ENCODE results near the gene SLC22A17. TPM values are rescaled to one million over a fixed set of nuclear protein-coding genes. Genes with fewer than 3 reads are reported as not detected.

The SLC22A17 gene
- total RNA-seq, 1 donor from 2014 or later: 49.0 TPM

DNA sequence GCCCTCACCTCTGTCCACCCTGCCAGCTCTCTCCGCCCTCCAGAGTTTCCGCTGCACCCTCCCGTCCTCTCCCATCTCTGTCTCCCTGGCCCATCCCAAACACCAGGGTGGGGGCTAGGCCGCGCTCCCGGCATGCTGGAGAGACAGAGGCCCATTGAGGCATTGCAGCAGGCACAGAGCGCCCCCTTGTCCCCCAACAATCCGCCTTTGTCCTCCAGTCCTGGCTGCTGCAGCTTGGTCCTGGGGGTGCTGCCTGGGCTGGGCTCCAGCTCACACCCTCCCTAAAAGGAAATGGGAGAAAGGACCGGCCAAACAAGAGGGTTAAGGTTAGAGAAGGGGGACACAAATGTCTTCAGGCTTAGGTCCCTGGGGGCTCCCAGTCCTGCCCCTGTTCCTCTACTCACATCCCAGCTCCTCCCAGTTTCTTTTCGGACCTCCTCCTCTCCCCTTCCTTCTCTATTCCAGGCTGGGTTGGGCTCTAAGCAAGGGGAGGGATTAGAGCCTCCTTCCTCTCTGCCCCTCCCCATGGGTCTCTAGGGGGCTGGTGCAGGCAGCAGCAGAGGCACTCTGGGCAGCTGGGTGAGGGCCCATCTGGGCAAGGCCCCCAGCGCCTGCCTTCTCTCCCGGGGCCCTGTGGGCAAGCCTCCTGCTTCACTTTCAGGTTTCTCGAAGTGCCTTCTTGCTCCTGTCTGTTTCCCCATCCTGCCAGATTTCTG is 24.0 kb upstream of the SLC22A17 start, which contains the start of gene CMTM5:
Gene CMTM5 (plus strand): TSS at position 565 of the 716 bp plus-strand sequence. CDS start 206 bp downstream, outside the sequence.
- no peaks in the 10 kb centered on the region for H3K36me3 Mint-ChIP-seq
- H3K27me3 Mint-ChIP-seq (ENCODE audit: low read depth): peaks cover 26% of the 10 kb centered on the region
- H3K4me3 Mint-ChIP-seq: no peak within 1 kb of the TSS
- no peak within 1 kb of the TSS for H3K27ac Mint-ChIP-seq
- no peaks in the 10 kb centered on the region for H3K9me3 Mint-ChIP-seq
- TF ChIP-seq CTCF (IDR thresholded peaks at IDR 0.05; ENCODE audit: unreplicated experiment): no peak
- DNase-seq (ENCODE audit: low spot score in 2 of 2, unreplicated experiment in 2 of 2): no peak
- no peaks in the 10 kb centered on the region for H3K4me1 Mint-ChIP-seq

DNA sequence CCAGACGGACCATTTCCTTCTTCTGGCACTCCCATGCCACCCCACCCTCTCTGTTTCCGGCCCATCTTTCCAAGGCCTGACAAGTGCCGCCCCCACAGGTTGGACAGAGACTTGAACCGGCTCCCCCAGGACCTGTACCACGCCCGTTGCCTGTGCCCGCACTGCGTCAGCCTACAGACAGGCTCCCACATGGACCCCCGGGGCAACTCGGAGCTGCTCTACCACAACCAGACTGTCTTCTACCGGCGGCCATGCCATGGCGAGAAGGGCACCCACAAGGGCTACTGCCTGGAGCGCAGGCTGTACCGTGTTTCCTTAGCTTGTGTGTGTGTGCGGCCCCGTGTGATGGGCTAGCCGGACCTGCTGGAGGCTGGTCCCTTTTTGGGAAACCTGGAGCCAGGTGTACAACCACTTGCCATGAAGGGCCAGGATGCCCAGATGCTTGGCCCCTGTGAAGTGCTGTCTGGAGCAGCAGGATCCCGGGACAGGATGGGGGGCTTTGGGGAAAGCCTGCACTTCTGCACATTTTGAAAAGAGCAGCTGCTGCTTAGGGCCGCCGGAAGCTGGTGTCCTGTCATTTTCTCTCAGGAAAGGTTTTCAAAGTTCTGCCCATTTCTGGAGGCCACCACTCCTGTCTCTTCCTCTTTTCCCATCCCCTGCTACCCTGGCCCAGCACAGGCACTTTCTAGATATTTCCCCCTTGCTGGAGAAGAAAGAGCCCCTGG is 23.0 kb upstream of the SLC22A17 start:
- DNase-seq (ENCODE audit: low spot score in 2 of 2, unreplicated experiment in 2 of 2): no peak
- Mint-ChIP-seq H3K4me1 (no peaks in the 10 kb centered on the region), H3K9me3 (no peaks in the 10 kb centered on the region), H3K27me3 (ENCODE audit: low read depth) (peaks cover 20% of the 10 kb centered on the region), H3K36me3 (no peaks in the 10 kb centered on the region), H3K4me3 (no peak overlapping the region), H3K27ac (no peak overlapping the region)
- no peak for TF ChIP-seq CTCF (IDR thresholded peaks at IDR 0.05; ENCODE audit: unreplicated experiment)

DNA sequence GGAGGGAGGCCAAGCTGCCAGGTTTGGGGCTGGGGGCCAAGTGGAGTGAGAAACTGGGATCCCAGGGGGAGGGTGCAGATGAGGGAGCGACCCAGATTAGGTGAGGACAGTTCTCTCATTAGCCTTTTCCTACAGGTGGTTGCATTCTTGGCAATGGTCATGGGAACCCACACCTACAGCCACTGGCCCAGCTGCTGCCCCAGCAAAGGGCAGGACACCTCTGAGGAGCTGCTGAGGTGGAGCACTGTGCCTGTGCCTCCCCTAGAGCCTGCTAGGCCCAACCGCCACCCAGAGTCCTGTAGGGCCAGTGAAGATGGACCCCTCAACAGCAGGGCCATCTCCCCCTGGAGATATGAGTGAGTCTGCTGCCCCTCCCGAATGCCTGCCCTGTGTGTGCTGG is 20.4 kb upstream of the SLC22A17 start:
- Mint-ChIP-seq H3K4me3 (no peak overlapping the region), H3K36me3 (no peaks in the 10 kb centered on the region), H3K9me3 (no peaks in the 10 kb centered on the region), H3K27me3 (ENCODE audit: low read depth) (peaks cover 7% of the 10 kb centered on the region), H3K4me1 (no peaks in the 10 kb centered on the region), H3K27ac (no peak overlapping the region)
- TF ChIP-seq CTCF (IDR thresholded peaks at IDR 0.05; ENCODE audit: unreplicated experiment): no peak
- no peak for DNase-seq (ENCODE audit: low spot score in 2 of 2, unreplicated experiment in 2 of 2)

DNA sequence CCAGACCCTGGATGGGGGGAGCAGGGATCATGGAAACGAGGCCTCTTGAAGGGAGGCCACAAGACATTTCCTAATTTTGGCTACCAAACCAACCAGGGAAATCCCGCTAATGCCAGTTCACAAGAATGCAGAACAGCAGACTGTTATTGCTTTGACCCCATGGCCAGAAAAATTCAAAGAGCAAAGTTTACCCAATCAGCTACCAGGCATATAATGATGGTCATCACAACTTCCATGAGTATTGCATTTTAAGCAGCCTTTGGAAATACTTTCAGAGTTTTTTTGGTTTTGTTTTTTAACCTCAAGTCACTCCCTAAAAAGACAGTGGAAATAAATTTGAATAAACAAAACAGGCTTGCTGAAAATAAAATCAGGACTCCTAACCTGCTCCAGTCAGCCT is 19.8 kb upstream of the SLC22A17 start, which contains the start of gene IL25:
Gene IL25 (plus strand): TSS at position 301 of the 400 bp plus-strand sequence.
- DNase-seq (ENCODE audit: low spot score in 2 of 2, unreplicated experiment in 2 of 2): no peak
- H3K36me3 Mint-ChIP-seq: no peaks in the 10 kb centered on the region
- H3K27ac Mint-ChIP-seq: no peak within 1 kb of the TSS
- no peaks in the 10 kb centered on the region for H3K9me3 Mint-ChIP-seq
- no peak within 1 kb of the TSS for H3K4me3 Mint-ChIP-seq
- H3K27me3 Mint-ChIP-seq (ENCODE audit: low read depth): peaks cover 7% of the 10 kb centered on the region
- H3K4me1 Mint-ChIP-seq: no peaks in the 10 kb centered on the region
- no peak for TF ChIP-seq CTCF (IDR thresholded peaks at IDR 0.05; ENCODE audit: unreplicated experiment)

GRCh38 chr14:23371865-23372264 is 19.2 kb upstream of the SLC22A17 start:
- no peak for DNase-seq (ENCODE audit: low spot score in 2 of 2, unreplicated experiment in 2 of 2)
- H3K4me1 Mint-ChIP-seq: peaks cover 5% of the 10 kb centered on the region
- no peak overlapping the region for H3K4me3 Mint-ChIP-seq
- H3K27me3 Mint-ChIP-seq (ENCODE audit: low read depth): peaks cover 3% of the 10 kb centered on the region
- H3K36me3 Mint-ChIP-seq: no peaks in the 10 kb centered on the region
- TF ChIP-seq CTCF (IDR thresholded peaks at IDR 0.05; ENCODE audit: unreplicated experiment): no peak
- H3K27ac Mint-ChIP-seq: no peak overlapping the region
- no peaks in the 10 kb centered on the region for H3K9me3 Mint-ChIP-seq

All from mesothelial cell of epicardium (in vitro differentiated cells).